ENCODE measurements around the gene CYP46A1.

CYP46A1 gene

DNA sequence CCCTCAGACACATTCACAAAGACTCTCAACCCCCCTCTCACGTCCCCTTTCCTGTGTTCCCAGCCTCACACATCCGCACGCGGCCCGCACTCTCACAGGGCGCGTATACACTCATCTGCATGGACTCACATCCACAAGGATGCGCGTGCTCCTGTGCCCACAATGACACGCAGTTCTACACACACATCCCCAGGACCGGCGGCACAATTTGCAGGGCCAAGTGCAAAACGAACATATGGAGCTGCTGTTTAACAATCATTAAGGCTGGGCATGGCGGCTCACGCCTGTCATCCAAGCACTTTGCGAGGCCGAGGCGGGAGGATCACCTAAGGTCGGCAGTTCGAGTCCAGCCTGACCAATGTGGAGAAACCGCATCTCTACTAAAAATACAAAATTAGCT is 72.7 kb downstream of the CYP46A1 start:
- TF ChIP-seq, protein P1, sequence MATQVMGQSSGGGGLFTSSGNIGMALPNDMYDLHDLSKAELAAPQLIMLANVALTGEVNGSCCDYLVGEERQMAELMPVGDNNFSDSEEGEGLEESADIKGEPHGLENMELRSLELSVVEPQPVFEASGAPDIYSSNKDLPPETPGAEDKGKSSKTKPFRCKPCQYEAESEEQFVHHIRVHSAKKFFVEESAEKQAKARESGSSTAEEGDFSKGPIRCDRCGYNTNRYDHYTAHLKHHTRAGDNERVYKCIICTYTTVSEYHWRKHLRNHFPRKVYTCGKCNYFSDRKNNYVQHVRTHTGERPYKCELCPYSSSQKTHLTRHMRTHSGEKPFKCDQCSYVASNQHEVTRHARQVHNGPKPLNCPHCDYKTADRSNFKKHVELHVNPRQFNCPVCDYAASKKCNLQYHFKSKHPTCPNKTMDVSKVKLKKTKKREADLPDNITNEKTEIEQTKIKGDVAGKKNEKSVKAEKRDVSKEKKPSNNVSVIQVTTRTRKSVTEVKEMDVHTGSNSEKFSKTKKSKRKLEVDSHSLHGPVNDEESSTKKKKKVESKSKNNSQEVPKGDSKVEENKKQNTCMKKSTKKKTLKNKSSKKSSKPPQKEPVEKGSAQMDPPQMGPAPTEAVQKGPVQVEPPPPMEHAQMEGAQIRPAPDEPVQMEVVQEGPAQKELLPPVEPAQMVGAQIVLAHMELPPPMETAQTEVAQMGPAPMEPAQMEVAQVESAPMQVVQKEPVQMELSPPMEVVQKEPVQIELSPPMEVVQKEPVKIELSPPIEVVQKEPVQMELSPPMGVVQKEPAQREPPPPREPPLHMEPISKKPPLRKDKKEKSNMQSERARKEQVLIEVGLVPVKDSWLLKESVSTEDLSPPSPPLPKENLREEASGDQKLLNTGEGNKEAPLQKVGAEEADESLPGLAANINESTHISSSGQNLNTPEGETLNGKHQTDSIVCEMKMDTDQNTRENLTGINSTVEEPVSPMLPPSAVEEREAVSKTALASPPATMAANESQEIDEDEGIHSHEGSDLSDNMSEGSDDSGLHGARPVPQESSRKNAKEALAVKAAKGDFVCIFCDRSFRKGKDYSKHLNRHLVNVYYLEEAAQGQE (IDR thresholded peaks at IDR 0.05; ENCODE audit: low read depth), result no peak
- TF ChIP-seq, protein P2, sequence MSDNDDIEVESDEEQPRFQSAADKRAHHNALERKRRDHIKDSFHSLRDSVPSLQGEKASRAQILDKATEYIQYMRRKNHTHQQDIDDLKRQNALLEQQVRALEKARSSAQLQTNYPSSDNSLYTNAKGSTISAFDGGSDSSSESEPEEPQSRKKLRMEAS (IDR thresholded peaks at IDR 0.05), result no peak
- TF ChIP-seq TCF12 (IDR thresholded peaks at IDR 0.05; ENCODE audit: low read depth) (no peak), FOXM1 (IDR thresholded peaks at IDR 0.05; ENCODE audit: borderline replicate concordance, low read depth) (no peak), CEBPB (IDR thresholded peaks at IDR 0.05) (no peak), CREB1 (IDR thresholded peaks at IDR 0.05; ENCODE audit: low read depth) (no peak), NFIC (IDR thresholded peaks at IDR 0.05) (no peak), ZBTB7A (IDR thresholded peaks at IDR 0.05; ENCODE audit: low read depth) (no peak), EP300 (IDR thresholded peaks at IDR 0.05; ENCODE audit: borderline replicate concordance) (no peak), RAD21 (IDR thresholded peaks at IDR 0.05; ENCODE audit: low read depth) (no peak), TAF1 (IDR thresholded peaks at IDR 0.05; ENCODE audit: low read depth) (no peak), YY1 (IDR thresholded peaks at IDR 0.05; ENCODE audit: low read depth) (no peak), EGR1 (IDR thresholded peaks at IDR 0.05) (no peak), TEAD4 (IDR thresholded peaks at IDR 0.05) (no peak)
- TF ChIP-seq, protein P3, sequence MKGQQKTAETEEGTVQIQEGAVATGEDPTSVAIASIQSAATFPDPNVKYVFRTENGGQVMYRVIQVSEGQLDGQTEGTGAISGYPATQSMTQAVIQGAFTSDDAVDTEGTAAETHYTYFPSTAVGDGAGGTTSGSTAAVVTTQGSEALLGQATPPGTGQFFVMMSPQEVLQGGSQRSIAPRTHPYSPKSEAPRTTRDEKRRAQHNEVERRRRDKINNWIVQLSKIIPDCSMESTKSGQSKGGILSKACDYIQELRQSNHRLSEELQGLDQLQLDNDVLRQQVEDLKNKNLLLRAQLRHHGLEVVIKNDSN (IDR thresholded peaks at IDR 0.05), result no peak

DNA sequence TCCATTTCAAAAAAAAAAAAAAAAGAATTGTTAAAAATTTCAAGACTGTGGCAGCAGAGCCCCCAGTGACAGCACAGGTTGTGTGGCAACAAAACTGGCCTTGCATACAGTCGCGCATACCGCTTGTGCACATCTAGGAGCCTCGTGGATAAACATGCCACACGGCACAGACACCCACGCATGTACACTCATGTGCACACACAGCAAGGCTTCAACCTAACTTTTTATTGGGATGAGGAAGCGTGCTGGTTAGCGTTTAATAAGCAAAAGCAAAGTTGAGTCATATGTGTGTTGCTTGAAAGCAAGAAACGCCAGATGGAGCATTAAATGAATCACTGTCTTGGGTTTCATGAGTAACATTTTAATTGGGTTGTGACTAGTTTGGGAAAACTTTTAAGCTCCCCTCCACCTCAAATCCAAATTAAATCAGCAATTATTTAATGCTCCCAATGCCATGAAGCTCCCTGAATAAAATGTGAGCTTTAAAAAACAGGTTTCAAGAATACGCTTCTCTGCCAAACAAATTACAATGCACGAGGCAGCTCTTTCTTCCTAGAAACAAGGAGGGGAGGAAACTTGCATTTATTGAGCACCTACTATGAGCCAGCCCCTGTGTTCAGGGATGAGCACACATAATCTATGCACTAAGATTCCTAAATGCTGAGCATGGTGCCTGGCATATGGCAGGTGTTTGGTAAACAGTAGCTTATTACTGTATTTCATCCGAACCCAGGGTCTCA is 73.4 kb downstream of the CYP46A1 start:
- TF ChIP-seq YY1 (IDR thresholded peaks at IDR 0.05; ENCODE audit: low read depth) (no peak), EP300 (IDR thresholded peaks at IDR 0.05; ENCODE audit: borderline replicate concordance) (no peak), TAF1 (IDR thresholded peaks at IDR 0.05; ENCODE audit: low read depth) (no peak), ZBTB7A (IDR thresholded peaks at IDR 0.05; ENCODE audit: low read depth) (no peak), TEAD4 (IDR thresholded peaks at IDR 0.05) (no peak), CREB1 (IDR thresholded peaks at IDR 0.05; ENCODE audit: low read depth) (no peak), FOXM1 (IDR thresholded peaks at IDR 0.05; ENCODE audit: borderline replicate concordance, low read depth) (no peak), EGR1 (IDR thresholded peaks at IDR 0.05) (no peak), TCF12 (IDR thresholded peaks at IDR 0.05; ENCODE audit: low read depth) (no peak)
- TF ChIP-seq, protein P2 (IDR thresholded peaks at IDR 0.05), result no peak

DNA sequence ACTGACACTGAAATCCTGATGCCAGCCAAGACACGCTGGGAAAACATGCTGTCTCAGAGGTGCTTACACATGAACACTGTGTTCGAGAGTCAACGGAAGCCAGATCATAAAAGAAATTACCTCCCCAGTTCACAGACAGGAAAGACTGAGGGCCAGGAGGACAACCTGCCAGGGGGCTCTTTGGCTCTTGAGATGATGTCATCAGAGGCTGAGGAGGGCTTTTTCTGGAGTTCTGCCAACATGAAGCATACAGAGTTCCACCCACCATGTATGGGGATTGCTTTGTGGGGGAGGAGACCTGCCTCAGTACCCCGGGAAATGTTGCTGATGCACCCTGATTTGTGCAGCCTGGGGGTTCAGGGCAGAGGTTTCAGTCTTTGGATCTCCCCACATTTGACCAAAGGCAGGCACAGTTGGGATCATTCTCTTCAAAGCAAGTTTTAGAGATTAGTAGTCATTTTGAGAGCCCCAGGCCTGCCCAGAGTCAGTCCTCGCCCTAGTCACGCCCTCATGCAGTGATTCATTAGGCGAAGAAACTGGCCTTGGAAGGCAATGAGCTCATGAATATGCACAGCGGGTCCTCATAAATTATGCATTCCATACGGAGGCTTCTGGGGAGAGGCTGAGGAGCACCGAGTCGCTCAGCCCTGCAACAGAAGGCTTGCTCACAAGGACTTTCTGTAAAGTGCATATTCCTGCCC is 74.2 kb downstream of the CYP46A1 start:
- TF ChIP-seq CEBPB (IDR thresholded peaks at IDR 0.05) (no peak), EGR1 (IDR thresholded peaks at IDR 0.05) (no peak), CREB1 (IDR thresholded peaks at IDR 0.05; ENCODE audit: low read depth) (no peak), NFIC (IDR thresholded peaks at IDR 0.05) (0 out of 2 replicates have a peak, but pooled peaks have one; percentile 22)
- TF ChIP-seq, protein P2 (IDR thresholded peaks at IDR 0.05), result no peak

DNA sequence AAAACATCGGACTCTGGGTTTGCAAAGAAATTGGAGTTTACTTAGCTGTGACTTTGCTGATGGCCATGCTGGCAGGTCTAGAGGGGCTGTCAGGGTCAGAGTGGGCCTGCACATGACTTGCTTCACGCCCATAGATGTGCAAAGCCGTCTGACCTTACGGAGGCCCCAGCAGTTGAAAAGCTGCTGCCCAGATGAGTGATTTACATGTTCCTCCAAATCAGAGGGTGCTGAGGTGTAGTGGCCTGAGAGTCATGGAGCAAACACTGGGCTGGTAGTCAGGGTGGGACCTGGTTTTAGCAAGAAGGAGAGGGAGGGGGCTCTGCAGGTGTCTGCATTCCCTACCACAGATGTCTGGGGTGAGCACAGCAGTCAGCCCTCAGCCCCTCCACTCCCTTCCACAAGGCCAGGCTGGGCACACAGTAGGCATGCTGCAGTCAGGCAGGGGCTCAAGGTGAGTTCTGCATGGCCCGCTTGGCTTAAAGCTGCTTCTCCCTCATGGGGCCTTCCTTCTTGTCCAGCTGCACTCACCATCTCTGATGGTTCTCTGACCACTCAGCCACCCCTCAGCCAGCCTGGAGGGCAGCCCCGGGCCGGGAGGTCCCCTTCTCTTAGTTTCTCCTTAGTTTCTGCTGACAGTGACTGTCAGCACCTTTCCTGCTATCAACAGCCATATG is 74.9 kb downstream of the CYP46A1 start:
- TF ChIP-seq TEAD4 (IDR thresholded peaks at IDR 0.05), result no peak
- TF ChIP-seq TCF12 (IDR thresholded peaks at IDR 0.05; ENCODE audit: low read depth), result no peak
- TF ChIP-seq, protein P2 (IDR thresholded peaks at IDR 0.05), result no peak
- no peak for TF ChIP-seq FOXM1 (IDR thresholded peaks at IDR 0.05; ENCODE audit: borderline replicate concordance, low read depth)
- no peak for TF ChIP-seq YY1 (IDR thresholded peaks at IDR 0.05; ENCODE audit: low read depth)
- no peak for TF ChIP-seq NFIC (IDR thresholded peaks at IDR 0.05)

DNA sequence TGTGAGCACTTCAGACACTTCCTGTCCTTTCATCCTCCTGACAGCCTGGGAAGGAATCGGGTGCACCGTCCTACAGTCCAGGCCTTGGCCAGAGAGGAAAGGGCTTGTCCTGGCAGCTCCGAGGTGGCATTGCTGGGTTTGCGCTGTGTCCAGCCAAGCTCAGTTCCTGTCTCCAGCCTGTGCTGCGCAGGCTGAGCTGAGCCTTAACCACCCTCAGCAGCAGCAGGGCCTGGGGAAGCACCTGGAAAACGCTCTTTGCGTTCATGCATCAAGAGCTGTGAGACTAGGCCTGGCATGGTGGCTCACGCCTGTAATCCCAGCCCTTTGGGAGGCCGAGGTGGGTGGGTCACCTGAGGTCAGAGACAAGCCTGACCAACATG is 75.4 kb downstream of the CYP46A1 start:
- TF ChIP-seq CEBPB (IDR thresholded peaks at IDR 0.05) (no peak), TCF12 (IDR thresholded peaks at IDR 0.05; ENCODE audit: low read depth) (no peak), TAF1 (IDR thresholded peaks at IDR 0.05; ENCODE audit: low read depth) (no peak), RAD21 (IDR thresholded peaks at IDR 0.05; ENCODE audit: low read depth) (no peak), YY1 (IDR thresholded peaks at IDR 0.05; ENCODE audit: low read depth) (no peak), NFIC (IDR thresholded peaks at IDR 0.05) (no peak), EGR1 (IDR thresholded peaks at IDR 0.05) (no peak), CREB1 (IDR thresholded peaks at IDR 0.05; ENCODE audit: low read depth) (no peak), TEAD4 (IDR thresholded peaks at IDR 0.05) (no peak), ZBTB7A (IDR thresholded peaks at IDR 0.05; ENCODE audit: low read depth) (no peak), EP300 (IDR thresholded peaks at IDR 0.05; ENCODE audit: borderline replicate concordance) (no peak)
- TF ChIP-seq, protein P3 (IDR thresholded peaks at IDR 0.05), result no peak
- TF ChIP-seq, protein P1 (IDR thresholded peaks at IDR 0.05; ENCODE audit: low read depth), result no peak
- TF ChIP-seq, protein P2 (IDR thresholded peaks at IDR 0.05), result no peak
